Peyer's patch (tissue), 4 donors: ENCODE data around the gene KCNF1.

ENCODE experiments used
- CTCF ChIP-seq, 6 experiments: fragments of 450-650 bp in 4 of 6; fragments of 200-600 bp in 2 of 6; sonication (generic) in 1 of 6; IDR thresholded peaks; one replicate each; pipeline ENCODE4 v1.5.1; 2017 to 2019; ENCODE audit warnings: antibody characterized with exemption in 6 of 6, mild to moderate bottlenecking in 3 of 6, moderate library complexity in 1 of 6
- POLR2A ChIP-seq, 2 donors: fragments of 450-650 bp; IDR thresholded peaks; one replicate each; pipeline ENCODE4 v1.5.1; 2017; ENCODE audit warnings: antibody characterized with exemption in 2 of 2, mild to moderate bottlenecking in 2 of 2, moderate library complexity in 2 of 2

DNA sequence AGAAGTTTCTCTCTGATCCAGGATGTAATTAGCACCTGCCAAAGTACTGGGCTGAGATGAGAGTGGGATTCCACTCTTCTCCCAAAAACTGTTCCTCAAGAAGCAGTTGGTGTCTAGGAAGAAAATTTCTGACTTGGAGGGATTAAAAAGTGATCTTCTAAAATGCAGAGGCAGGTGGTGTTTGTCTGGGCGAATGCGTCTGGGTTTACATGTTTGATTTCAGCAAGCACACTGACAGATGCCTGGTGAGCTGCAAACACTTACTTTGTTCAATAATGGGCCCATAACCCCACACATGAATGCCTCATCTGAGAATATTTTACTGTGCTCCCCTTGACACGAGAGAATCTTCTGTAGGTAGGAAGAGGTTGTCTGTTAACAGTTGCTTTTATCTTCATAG is 24.3 kb upstream of the KCNF1 start:
- TF ChIP-seq CTCF (IDR thresholded peaks at IDR 0.05) (no peak), POLR2A (IDR thresholded peaks at IDR 0.05) (no peak)
